GM19240 (cell line): Measurements from ENCODE around the gene PRPF19.
"Not testable (repeated sequence)": the region's sequence is repeated elsewhere in the genome, so short reads cannot be mapped to it uniquely, and the experiment has no call there.

Source experiments
- DNase-seq: peaks from one replicate; pipeline ENCODE4 v3.0.0; 2011; ENCODE audit warnings: low spot score; ENCODE audit not compliant: insufficient read length

Gene PRPF19

DNA sequence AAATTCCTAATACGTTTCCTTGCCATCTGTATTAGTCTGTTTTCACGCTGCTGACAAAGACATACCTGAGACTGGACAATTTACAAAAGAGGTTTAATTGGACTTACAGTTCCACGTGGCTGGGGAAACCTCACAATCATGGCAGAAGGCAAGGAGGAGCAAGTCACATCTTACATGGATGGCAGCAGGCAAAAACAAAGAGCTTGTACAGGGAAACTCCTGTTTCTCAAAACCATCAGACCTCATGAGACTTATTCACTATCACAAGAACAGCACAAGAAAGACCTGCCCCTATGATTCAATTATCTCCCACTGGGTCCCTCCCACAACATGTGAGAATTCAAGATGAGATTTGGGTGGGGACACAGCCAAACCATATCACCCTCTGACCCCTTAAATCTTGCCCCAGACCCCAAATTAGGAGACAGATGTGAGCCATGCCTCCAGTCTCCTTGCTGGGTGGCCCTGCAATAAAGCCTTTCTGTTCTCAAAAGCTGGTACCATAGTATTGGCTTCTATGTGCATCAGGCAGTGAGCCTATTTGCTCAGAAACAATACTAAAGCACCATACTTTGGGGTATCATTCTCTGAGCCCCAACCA, 3.4 kb upstream of the PRPF19 start:
- DNase-seq: not testable (repeated sequence)

DNA sequence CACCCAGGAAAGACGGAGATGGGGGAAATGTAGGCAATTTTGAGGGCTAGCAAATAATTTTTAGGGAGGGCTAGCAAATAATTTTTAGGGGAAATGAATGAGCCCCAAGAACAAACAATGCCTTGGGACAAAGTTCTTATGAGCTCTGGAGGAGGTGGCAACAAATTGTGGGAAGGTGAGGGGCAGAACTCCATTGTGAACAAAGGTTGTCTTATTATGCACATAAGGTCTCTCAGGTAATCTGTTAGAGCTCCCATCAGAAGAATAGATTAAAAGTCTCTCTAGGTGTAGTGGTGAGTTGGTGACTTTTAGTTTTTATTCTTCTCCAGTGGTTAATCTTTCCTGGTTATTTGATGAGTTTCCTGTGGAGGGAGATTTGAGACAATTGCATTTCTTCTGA, 2.4 kb upstream of the PRPF19 start:
- no peak for DNase-seq

DNA sequence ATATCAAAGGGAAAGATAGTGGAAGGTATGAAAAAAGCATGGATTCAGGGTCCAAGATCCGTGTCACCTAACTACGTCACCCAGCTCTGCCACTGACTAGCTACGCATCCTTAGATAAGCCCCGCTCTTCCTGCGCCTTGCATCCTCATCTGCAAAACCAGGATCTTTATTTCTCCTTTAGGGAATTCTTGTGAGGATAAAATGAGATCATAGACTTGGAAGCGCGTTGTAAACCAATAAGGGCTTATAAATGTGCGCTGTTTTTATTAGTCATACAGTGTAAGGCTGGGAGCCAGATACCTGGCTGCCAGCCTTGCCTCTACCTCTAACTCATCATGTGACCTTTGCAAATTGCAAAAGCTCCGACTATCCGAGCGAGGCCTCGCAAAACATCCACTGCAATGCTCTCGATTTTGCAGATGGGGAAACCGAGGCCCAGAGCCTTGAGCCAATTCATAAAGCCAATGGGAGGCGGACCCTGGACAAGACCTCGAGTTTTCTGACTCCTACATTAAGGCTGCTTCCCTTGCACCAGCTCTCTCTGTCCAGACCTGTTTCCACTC, 753 bp downstream of the PRPF19 start:
- no peak for DNase-seq

DNA sequence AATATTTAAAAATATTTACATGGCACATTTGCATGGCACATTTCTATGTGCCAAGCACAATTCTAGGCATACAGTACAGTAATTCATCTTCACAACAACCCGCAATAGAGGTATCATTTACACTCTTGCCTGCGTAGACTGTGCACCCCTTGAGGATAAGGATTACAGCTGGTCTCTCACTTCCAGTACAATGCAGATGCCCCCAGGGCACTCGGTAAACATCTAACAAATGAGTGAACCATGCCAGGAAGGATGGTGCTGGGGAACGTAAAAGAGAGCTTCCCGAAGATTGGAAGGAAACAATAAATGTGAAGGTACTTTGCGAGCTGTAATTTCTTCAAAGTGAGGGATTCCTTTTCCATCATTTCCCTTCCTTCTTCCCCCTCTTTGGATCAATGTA, 1.3 kb downstream of the PRPF19 start:
- no peak for DNase-seq

DNA sequence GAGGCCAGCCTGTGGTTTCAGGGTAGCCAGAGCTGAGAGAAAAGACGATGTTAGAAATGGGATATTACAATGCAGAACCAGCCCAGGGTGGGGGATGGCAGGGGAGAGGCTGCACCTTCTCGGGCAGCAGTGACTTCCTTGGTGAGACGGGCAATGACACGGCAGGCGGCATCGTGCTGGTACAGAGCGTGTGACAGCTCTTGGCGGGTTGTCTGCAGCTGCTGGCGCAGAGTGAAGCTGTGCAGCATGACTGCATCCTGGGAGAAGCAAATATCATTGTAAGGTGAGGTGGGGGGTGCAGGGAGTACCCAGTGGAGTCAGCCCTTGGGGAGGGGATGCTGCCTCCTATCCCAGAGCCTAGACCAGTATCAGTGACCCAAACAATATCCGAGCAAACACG, 3.8 kb downstream of the PRPF19 start:
- DNase-seq: no peak

DNA sequence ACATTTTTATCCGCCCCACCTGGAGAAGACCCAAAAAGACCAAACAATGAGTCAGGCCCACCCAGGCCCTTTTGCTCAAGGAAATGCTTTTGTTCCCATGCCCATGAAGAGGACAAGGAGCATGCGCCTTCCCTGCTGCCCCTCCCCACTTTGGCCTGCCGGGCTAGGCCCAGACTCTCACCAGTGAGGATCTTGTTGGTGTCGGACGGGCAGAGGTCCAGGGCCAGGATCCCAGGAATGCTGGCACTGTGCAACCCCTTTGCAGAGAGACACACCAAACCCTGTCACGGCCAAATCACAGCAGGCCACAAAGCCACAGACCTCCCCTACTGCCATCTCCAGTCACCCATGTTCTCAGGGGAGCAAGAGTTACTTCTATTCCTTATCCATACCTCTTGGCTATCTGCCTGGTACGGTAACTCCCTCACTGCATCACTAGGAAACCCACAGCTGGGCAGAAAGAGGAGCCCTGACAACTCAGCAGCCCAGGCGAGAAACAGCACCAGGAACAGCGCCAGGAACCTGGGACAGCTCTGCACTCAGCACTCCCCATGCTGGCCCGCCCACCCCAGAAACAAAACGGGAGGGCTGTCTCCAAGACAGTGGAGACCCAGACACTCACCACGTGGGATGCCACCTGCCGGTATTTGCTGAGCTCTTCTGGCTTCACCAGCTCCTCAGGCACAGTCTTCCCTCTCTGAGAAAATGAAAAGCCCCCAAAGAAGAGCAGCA, 5.5 kb downstream of the PRPF19 start:
- DNase-seq: no peak

DNA sequence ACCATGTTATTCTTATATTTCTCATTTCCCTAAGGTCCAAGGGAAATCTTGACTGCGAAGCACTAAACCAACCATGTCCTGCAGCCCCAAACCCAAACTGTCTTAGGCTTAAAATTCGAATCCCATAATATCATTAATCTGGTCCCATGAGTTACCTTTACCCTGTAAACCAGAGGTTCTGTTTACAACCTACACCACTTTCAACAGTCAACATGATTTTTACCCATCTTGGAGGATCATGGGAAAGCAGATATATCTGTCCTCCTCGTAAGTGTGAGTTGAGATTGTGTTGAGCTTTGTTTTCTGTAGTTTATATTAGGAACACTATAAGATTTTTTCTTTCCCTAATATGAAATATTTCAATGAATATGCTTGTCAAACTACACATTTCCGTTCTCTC, 6.4 kb downstream of the PRPF19 start:
- DNase-seq: no peak

DNA sequence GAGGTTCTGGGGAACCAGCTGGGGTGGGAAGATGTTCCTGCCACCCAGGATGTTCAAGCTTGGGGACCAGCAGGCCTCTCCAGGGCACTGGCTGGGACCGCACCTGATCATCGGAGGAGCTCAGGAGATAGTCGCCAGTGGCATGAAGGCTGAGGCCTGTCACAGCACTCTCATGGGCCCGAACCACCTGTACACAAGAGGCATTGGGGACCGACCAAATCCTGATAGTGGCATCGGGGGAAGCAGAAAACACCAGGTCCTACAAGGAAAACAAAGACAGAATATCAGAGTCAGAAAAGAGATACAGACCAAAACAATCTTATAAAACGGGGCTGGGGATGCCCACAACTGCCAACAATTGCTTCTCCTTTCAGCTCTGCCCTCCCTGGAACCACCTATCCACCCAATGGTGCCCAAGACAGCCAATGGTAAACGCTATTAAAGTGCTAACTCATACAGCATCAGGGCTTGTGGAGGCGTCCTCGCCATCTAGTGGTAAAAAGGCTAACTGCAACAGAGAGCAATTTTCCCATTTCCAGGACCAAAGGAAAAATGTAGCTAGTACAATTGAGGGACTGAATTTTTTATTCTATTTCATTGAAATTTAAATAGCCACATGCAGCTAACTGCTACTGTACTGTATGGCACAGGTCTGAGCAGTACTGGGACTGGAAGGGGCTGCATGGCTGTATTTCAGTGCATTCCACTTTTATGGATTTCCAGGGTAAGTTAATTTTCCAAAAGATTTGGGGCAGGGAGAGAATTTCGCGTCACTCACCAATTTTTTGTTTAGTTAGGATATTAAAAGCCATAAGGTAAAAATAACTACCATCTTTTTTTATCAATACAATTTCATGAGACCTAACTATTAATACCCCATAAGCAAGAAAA, 7.1 kb downstream of the PRPF19 start:
- no peak for DNase-seq

DNA sequence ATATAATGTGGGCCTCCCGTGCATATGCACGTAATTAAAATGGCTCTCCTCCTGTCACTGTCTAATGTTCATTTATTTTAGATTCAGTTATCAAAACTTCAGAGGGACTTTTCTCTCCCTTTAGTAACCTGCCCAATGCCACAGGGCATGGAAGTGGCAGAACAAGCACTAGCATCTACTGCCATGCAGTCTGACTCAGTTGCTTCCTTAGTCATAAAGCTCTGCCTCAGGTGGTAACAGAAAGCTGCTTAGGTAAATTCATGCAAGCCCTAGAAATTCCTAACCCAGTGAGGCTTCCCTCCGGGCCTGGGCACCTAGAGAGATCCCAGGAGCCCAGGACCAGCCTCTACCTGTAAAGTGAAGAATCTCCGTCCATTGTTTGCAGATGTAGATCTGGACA, 8.9 kb downstream of the PRPF19 start:
- no peak for DNase-seq

DNA sequence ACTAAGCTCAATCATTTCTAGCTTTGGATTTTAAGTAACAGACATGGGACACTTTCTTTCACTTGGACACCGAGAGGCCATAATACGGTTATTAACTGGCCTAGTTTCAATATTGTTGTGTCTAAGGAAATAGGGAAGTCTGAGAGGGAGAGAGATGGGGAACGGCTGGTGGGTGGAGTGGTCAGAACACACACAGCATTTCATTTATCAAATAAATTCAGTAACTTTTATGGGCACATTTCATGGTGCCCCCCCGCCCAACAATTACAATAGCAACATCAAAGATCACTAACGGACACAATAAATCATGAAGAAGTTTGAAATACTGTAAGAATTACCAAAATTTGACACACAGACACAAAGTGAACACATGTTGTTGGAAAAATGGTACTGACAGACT, 10.7 kb downstream of the PRPF19 start:
- DNase-seq: no peak

DNA sequence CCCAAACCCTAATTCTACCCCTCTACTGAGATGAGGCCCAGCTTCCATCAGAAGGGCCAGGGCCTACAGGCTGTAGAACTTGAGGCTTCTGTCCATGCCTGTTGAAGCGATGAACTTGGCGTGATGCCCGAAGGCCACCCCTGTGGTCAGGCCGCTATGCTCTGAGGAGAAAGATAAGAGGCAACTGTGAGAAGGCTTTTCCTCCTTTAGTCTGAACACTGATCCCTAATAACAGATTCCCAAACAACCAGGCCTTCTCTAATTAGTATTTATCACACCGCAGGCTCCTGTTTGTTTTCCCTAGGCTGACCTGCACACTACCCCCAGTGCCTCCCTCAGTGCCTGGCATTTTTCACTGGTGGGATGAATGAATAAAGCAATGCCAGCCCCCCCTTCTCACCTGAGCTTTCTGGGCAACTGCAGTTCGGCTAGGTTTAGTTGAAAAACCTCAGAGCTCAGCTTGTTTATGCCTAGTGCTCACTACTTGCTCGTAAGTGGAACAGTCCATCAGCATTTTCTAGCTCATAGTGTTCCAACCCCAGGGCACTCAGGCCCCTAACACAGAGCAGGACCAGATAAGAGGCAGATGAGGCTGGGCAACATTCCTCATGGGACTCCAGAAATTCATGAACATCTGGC, 15.2 kb downstream of the PRPF19 start:
- no peak for DNase-seq

DNA sequence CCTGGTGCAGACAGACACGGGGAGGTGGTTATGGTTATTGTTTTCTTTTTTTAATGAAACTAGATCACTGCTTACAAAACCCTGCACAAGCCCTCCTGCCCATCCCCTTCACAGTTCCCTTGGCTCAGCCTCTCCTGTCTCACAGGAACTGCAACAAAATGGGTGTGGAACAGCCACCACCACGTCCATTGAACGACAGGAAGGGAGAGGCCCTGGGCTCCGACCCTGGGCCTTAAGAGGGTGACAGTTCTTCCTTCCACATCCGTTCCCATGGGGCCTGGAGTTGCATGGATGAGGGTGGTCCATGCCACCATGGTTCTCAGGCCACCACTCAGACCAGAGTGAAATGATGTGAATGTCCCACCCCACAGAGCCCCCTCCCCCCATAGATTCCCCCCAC, 15.7 kb downstream of the PRPF19 start:
- no peak for DNase-seq

DNA sequence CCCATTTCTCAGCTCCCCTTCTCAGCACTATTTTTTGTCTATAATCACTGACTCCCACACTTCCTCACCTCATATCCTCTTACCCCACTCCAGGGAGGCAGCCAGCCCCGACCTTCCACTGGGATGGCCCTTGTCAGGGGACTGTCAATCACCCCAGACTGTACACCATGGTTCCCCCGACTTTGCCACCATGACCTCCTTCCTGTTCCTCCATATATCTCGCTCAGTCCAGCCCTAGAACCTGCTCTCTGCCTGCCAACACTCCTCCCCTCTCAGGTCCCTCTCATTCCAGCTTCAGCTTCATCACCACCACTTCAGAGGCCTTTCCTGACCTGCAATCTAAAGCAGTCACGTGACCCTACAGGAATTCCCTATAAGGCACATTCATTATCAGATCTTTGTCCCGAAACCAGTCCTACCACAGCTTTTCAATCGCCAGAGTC, 16.5 kb downstream of the PRPF19 start:
- no peak for DNase-seq

DNA sequence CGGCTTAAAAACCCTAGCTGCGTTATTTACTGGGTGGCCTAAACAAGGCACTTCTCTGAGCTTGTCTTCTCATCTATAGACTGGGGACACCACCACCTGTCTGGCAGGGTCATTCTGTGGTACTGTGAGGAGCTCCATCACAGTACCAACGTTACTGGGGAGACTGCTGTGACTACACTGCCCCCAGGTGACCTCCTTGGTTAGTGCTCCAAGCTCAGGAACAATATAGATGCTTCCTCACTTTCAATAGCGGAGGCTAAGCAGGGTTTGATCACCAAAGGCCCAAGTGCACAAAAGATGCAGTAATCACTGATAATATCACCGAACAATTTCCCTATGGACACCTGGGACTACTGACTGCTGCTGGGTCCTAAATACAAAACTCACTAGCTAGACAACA, 18.8 kb downstream of the PRPF19 start:
- no peak for DNase-seq

DNA sequence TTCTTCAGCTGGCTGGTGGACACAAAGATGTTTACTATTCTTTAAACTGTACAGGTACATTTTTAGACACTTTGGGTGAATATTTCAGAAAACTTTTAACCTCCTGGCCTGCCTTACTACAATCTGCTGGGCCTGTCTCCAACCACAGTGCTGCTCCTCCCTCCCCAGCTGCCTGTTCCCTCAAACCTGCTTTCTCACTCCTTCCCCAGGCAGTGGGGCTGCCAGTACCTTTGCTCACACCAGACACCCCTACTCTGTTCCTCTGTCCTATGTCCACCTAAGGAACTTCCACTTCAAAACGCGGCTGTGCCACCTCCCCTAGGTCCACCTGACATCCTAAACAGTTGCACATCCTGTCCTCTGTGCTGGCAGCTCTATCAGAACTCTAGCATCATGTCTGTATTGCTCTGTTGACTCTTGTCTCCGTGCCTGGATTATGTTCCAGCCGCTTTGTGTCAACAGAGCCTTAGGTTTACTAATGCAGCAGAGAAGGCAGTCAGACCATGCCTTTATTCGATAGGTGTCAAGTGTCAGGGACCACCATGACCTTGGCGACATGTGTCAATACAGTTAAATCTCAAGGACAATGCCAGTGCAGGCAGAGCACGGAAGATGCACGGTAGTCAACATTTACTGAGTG, 25.6 kb downstream of the PRPF19 start:
- no peak for DNase-seq

DNA sequence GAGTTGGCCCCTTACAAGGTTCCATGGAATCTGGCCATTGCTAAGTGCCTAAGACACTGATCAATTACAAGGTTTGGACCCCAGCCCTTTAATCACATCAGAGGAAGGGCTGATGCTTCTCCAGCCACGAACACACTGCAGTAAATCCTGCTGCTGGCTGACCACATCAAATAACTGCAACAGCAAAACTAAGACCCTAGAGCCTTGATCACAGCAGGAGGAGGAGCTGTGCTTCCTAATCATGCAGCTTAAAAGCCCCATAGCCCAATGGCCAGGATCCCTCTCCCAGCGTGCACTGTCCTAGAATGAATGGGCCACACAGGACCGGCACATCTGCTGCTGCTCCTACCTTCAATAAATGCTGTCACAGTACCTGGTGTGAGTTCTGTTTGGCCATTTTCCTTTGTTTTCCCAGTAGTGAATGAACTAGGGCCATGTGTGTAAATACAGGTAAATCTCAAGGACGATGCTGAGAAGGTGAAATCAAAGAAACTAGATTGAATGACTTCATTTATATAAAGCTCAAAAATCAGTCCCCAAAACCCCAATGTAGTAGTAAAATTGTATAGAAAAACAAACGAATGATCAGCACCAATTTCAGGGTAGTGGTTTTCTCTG, 26.3 kb downstream of the PRPF19 start:
- no peak for DNase-seq

DNA sequence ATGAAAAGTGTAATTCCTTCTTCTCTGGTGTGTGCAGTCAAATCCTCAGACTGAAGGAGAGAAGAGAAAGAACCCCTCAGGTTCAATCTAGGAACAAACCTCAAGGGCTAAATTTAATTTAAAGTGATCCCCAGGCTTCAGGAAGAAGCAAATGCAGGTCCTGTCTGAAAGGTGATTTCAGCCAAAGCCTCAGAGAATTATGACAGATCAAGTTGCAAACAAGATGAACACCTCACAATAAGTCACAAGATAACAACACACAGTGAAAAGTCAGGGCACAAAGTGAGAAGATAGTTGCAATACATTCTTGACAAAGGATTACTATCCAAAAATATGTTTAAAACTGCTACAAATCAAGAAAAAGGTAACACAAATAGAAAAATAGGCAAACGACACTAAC, 27.3 kb downstream of the PRPF19 start:
- DNase-seq: no peak

DNA sequence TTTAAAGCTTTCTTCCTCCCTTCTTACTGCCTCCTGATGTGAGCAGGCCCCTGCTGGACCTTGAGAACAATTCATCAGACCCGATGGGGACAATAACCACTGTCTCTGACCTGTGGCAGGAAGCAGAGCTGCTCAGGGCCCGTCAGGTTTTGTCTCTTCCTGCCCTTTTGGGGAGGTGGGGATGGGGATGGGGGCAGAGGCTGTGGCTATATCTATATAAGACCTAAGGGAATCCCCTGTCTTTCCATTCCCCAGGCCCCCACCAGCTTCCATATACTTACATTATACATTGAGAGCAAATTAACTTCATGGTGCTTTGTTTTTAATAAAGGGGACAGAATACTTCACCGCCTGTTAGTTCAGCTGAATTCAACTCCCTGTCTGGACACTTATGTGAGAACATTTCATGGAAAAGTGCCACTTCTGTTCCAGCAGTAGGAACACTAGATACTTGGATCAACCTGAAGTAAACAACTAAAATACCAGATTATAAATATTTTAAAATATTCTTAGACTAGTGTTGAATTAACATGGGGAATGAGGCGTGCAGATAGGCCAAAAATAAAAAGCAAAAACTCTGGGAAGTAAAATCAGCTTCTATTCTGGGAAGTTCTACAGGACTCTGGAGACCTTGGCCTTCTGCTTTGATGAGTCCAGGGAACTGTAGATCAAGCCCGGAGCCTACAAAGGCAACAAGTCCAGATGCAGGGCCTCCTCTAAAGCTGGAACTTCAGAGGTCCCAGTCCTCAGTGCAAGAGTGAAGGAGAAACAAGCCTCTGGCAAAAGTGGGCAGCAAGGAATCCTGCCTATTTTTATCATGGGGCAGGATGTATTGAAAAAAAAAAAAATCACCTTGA, 27.9 kb downstream of the PRPF19 start:
- no peak for DNase-seq

DNA sequence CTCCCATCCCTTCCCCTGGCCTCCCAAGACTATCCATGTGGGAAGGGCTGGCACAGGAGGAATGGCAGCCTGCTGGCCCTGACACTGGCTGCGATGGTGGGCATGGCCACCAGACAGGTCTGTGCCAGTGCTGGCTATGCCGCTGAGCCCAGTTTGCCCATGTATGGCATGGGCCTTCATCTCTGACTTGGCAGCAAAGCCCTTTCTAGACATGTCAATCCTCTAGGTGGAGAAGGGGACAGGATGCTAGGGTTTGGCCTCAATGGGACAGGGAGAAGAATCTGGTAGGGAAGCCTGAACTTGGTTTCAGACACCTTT, 30.3 kb downstream of the PRPF19 start:
- DNase-seq: no peak
